MM.1S (cell line): ENCODE results near the gene PRR18.

Experiments used
- EZH2 ChIP-seq: fragments of 300-600 bp; sonication (generic); optimal IDR thresholded peaks from 2 replicates; pipeline ENCODE3; 2017; ENCODE audit warnings: low read depth, mild to moderate bottlenecking, antibody characterized with exemption, low read length, mixed read lengths
- EZH2phosphoT487 ChIP-seq: fragments of 300-600 bp; sonication (generic); IDR thresholded peaks from 2 replicates; pipeline ENCODE4 v1.6.1; 2018; ENCODE audit warnings: antibody characterized with exemption, low read length
- TF ChIP-seq, protein P1 (sequence below): fragments of 300-600 bp; sonication (generic); IDR thresholded peaks from 2 replicates; pipeline ENCODE4 v1.5.1; 2016; ENCODE audit warnings: antibody characterized with exemption, low read length, mixed read lengths

DNA sequence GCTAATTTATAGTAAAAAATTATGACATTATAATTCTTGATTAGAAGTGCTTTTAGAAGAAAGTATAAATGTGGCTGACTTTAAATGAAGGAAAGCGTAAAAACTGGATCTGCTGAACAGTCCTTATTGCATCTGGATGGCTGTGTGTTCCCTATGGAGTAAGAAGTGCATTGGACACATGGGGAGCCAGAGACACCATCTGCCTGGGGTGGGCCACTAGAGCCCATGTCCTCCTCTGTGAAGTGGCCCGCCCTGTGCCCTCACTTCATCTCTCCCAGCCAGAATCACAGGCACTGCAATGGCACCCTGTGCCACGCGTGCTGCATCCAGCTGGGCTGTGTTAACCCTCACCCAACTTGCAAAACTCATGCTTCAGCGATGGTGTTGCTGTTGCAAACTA lies 47.4 kb upstream of the PRR18 start:
- TF ChIP-seq, protein P1, sequence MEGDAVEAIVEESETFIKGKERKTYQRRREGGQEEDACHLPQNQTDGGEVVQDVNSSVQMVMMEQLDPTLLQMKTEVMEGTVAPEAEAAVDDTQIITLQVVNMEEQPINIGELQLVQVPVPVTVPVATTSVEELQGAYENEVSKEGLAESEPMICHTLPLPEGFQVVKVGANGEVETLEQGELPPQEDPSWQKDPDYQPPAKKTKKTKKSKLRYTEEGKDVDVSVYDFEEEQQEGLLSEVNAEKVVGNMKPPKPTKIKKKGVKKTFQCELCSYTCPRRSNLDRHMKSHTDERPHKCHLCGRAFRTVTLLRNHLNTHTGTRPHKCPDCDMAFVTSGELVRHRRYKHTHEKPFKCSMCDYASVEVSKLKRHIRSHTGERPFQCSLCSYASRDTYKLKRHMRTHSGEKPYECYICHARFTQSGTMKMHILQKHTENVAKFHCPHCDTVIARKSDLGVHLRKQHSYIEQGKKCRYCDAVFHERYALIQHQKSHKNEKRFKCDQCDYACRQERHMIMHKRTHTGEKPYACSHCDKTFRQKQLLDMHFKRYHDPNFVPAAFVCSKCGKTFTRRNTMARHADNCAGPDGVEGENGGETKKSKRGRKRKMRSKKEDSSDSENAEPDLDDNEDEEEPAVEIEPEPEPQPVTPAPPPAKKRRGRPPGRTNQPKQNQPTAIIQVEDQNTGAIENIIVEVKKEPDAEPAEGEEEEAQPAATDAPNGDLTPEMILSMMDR = no peak
- no peak for TF ChIP-seq EZH2phosphoT487
- TF ChIP-seq EZH2 = no peak
